GM19397 (cell line): Measurements from ENCODE around the gene FNDC5.

Experiments
- ATAC-seq: cut with Tn5 transposase; IDR thresholded peaks from one replicate; pipeline ENCODE4 v1.9.1; 2021; ENCODE audit warnings: mild to moderate bottlenecking, moderate library complexity; ENCODE audit not compliant: unreplicated experiment

FNDC5 gene

GRCh38 chr1:32898056-32898455 lies 27.3 kb upstream of the FNDC5 start:
- ATAC-seq = no peak

GRCh38 chr1:32897082-32898049 lies 26.7 kb upstream of the FNDC5 start:
- ATAC-seq = no peak

- ATAC-seq = no peak
Observed at GRCh38 chr1:32896451-32896850, 25.7 kb upstream of the FNDC5 start.

- ATAC-seq = no peak
Observed at GRCh38 chr1:32895325-32896215, 24.9 kb upstream of the FNDC5 start.

- ATAC-seq = no peak
Observed at GRCh38 chr1:32894681-32895080, 24.0 kb upstream of the FNDC5 start.

- ATAC-seq = no peak
Observed at GRCh38 chr1:32894019-32894600, 23.4 kb upstream of the FNDC5 start.

GRCh38 chr1:32893198-32894018 lies 22.7 kb upstream of the FNDC5 start:
- ATAC-seq = no peak

- no peak for ATAC-seq
Observed at GRCh38 chr1:32892368-32893197, 21.9 kb upstream of the FNDC5 start.

- no peak for ATAC-seq
Observed at GRCh38 chr1:32891630-32892029, 20.9 kb upstream of the FNDC5 start.

- ATAC-seq = no peak
Observed at GRCh38 chr1:32891241-32891570, 20.5 kb upstream of the FNDC5 start.

GRCh38 chr1:32890516-32891240 lies 20.0 kb upstream of the FNDC5 start:
- ATAC-seq = no peak

GRCh38 chr1:32889731-32890278 lies 19.1 kb upstream of the FNDC5 start:
- no peak for ATAC-seq

GRCh38 chr1:32888677-32889420 lies 18.1 kb upstream of the FNDC5 start:
- ATAC-seq = no peak

- ATAC-seq = no peak
Observed at GRCh38 chr1:32888134-32888533, 17.4 kb upstream of the FNDC5 start.

GRCh38 chr1:32887623-32888022 lies 16.9 kb upstream of the FNDC5 start:
- ATAC-seq = no peak

- ATAC-seq = no peak
Observed at GRCh38 chr1:32886828-32887414, 16.2 kb upstream of the FNDC5 start.

GRCh38 chr1:32886004-32886827 lies 15.5 kb upstream of the FNDC5 start, which contains the start of gene HPCA:
Gene HPCA, plus strand, starts transcription at chr1:32886491. Its CDS starts 2,408 bp downstream, at chr1:32888899.
- ATAC-seq = no peak
